Mesenchymal stem cell (in vitro differentiated cells and primary cell): ENCODE data around the gene SNRNP200.
A peak's percentile ranks its signal among the peaks of the same experiment; 100 is the strongest.

Experiments
- DNase-seq: peaks from one replicate; pipeline ENCODE4 v3.0.0-alpha.2; 2013
- H2AFZ ChIP-seq: one replicate; pipeline ENCODE4 v1.6.1; 2013; ENCODE audit warnings: low read depth, mild to moderate bottlenecking, control low read depth, inconsistent platforms, low read length, moderate library complexity
- H2AK5ac ChIP-seq: 2 replicates; pipeline ENCODE4 v1.6.1; 2013; ENCODE audit warnings: low read length, moderate library complexity, mild to moderate bottlenecking, inconsistent platforms; ENCODE audit not compliant: severe bottlenecking
- H2BK120ac ChIP-seq: one replicate; pipeline ENCODE4 v1.6.1; 2013; ENCODE audit warnings: low read depth, mild to moderate bottlenecking, inconsistent platforms, low read length, moderate library complexity
- H2BK12ac ChIP-seq, 2 experiments: one replicate each; pipeline ENCODE4 v1.6.1; 2013; ENCODE audit warnings: inconsistent platforms in 2 of 2, low read length in 2 of 2, mild to moderate bottlenecking in 2 of 2, moderate library complexity in 2 of 2, control low read depth in 1 of 2
- H2BK15ac ChIP-seq: one replicate; pipeline ENCODE4 v1.6.1; 2013; ENCODE audit warnings: mild to moderate bottlenecking, low read depth, inconsistent platforms; ENCODE audit not compliant: poor library complexity, severe bottlenecking
- H2BK5ac ChIP-seq: 2 replicates; pipeline ENCODE4 v1.6.1; 2013; ENCODE audit warnings: low read depth, mild to moderate bottlenecking, low read length, control low read depth, inconsistent platforms; ENCODE audit not compliant: poor library complexity, severe bottlenecking
- H3K14ac ChIP-seq, 2 experiments: one replicate each; pipeline ENCODE4 v1.6.1; 2013; ENCODE audit warnings: inconsistent platforms in 2 of 2, low read length in 2 of 2, control low read depth in 1 of 2, mild to moderate bottlenecking in 1 of 2, moderate library complexity in 1 of 2
- H3K18ac ChIP-seq, 2 experiments: one replicate each; pipeline ENCODE4 v1.6.1; 2013; ENCODE audit warnings: inconsistent platforms in 2 of 2, low read length in 2 of 2, control low read depth in 1 of 2, low read depth in 1 of 2, mild to moderate bottlenecking in 1 of 2
- H3K23ac ChIP-seq, 2 experiments: one replicate each; pipeline ENCODE4 v1.6.1; 2013; ENCODE audit warnings: inconsistent platforms in 2 of 2, low read length in 2 of 2, mild to moderate bottlenecking in 2 of 2, moderate library complexity in 2 of 2, control low read depth in 1 of 2
- H3K27ac ChIP-seq: 2 replicates; pipeline ENCODE4 v1.5.1; 2013; ENCODE audit warnings: mild to moderate bottlenecking, moderate library complexity, low read length, control low read depth, inconsistent platforms; ENCODE audit not compliant: poor library complexity, severe bottlenecking
- H3K27me3 ChIP-seq, 2 experiments: 2 replicates each; pipeline versions ENCODE4 v1.6.1 to v1.7.0; 2013; ENCODE audit warnings: low read length in 2 of 2, mild to moderate bottlenecking in 2 of 2, moderate library complexity in 2 of 2, control low read depth in 1 of 2, inconsistent platforms in 1 of 2; ENCODE audit not compliant: control insufficient read depth in 1 of 2, insufficient read depth in 1 of 2
- H3K36me3 ChIP-seq, 2 experiments: 2 replicates each; pipeline versions ENCODE4 v1.6.1 to v1.7.0; 2013; ENCODE audit warnings: low read length in 2 of 2, control low read depth in 1 of 2, inconsistent platforms in 1 of 2, low read depth in 1 of 2, mild to moderate bottlenecking in 1 of 2; ENCODE audit not compliant: insufficient read depth in 2 of 2, control insufficient read depth in 1 of 2
- H3K4ac ChIP-seq, 2 experiments: one replicate each; pipeline ENCODE4 v1.6.1; 2013; ENCODE audit warnings: inconsistent platforms in 2 of 2, low read length in 2 of 2, mild to moderate bottlenecking in 2 of 2, moderate library complexity in 2 of 2, control low read depth in 1 of 2, low read depth in 1 of 2
- H3K4me1 ChIP-seq: 2 replicates; pipeline ENCODE4 v1.6.1; 2013; ENCODE audit warnings: low read depth, low read length, control low read depth; ENCODE audit not compliant: control insufficient read depth, insufficient read depth
- H3K4me2 ChIP-seq: 2 replicates; pipeline ENCODE4 v1.6.1; 2013; ENCODE audit warnings: low read length, mild to moderate bottlenecking, inconsistent platforms; ENCODE audit not compliant: poor library complexity, severe bottlenecking
- H3K4me3 ChIP-seq, 2 experiments: 2 replicates each; pipeline versions ENCODE4 v1.5.1 to v1.7.0; 2013; ENCODE audit warnings: low read length in 2 of 2, mild to moderate bottlenecking in 2 of 2, control low read depth in 1 of 2, low read depth in 1 of 2; ENCODE audit not compliant: insufficient read depth in 1 of 2
- H3K79me1 ChIP-seq: replicated peaks from 2 replicates; pipeline ENCODE4 v1.6.1; 2013; ENCODE audit warnings: mild to moderate bottlenecking, control low read depth, low read length, inconsistent platforms; ENCODE audit not compliant: poor library complexity, severe bottlenecking
- H3K9ac ChIP-seq: 2 replicates; pipeline ENCODE4 v1.7.0; 2013; ENCODE audit warnings: mild to moderate bottlenecking, low read length, moderate library complexity
- H3K9me3 ChIP-seq: 2 replicates; pipeline ENCODE4 v1.7.0; 2013; ENCODE audit warnings: mild to moderate bottlenecking, low read length; ENCODE audit not compliant: control insufficient read depth
- H4K8ac ChIP-seq: one replicate; pipeline ENCODE4 v1.6.1; 2013; ENCODE audit warnings: inconsistent platforms, mild to moderate bottlenecking, low read length, moderate library complexity
- H4K91ac ChIP-seq: one replicate; pipeline ENCODE4 v1.6.1; 2013; ENCODE audit warnings: mild to moderate bottlenecking, low read length, inconsistent platforms
- WGBS: methylation state at CpG from one replicate; pipeline ENCODE4 v1.1.7; 2013; ENCODE audit warnings: mixed read lengths; 5-methylcytosine and 5-hydroxymethylcytosine counted together

Gene SNRNP200

DNA sequence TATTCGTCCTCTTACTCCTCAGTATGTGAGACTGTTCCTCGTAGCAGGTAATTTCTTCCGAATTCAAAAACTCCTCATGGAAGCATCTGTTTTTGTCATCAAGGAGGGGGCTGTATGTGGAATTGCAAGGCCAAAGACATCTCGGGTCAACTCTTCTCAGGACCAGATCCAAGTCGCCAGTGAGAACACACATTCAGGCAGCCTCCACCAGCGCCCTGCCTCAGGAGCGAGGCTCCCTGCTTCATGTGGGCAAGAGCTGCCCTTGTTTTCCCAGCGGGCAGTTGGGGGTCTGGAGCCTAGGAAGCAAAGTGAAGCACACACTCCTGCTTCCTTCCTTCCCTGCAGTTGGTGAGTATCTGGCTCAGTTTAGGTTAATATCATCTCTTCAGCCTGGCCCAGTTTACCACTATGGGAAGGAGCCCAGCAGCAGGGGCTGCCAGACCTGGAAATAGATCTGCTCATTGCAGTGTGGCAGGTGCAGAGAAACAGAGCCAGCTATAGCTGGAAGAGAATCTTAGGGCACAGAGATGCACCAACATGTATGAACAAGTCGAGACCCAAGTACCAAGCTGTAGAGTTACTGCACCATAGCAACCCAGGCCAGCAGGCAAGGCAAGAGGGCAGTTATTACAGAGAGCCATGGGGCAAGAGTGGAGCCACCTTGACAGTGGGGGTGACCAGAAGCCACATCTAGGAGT is 64.9 kb downstream of the SNRNP200 start:
- no peak overlapping the region for H2BK15ac ChIP-seq
- H3K27ac ChIP-seq = no peak overlapping the region
- peak overlapping the region in 1 of 2 experiments; percentile 70 for H3K23ac ChIP-seq
- no peak overlapping the region for H2BK12ac ChIP-seq
- H3K36me3 ChIP-seq = peaks cover 10 to 17% of the 10 kb centered on the region in 2 experiments
- no peak overlapping the region for H3K4ac ChIP-seq
- H3K4me1 ChIP-seq = no peaks in the 10 kb centered on the region
- DNase-seq = no peak
- no peak overlapping the region for H3K14ac ChIP-seq
- no peak overlapping the region for H2BK5ac ChIP-seq
- no peak overlapping the region for H3K4me2 ChIP-seq
- H3K9me3 ChIP-seq = no peaks in the 10 kb centered on the region
- H4K8ac ChIP-seq = peak overlapping the region; percentile 38
- WGBS = 98% methylated on average over 8 of the region's 9 CpGs
- no peak overlapping the region for H2AK5ac ChIP-seq
- no peaks in the 10 kb centered on the region for H3K27me3 ChIP-seq
- no peak overlapping the region for H3K4me3 ChIP-seq
- H4K91ac ChIP-seq = peak overlapping the region; percentile 21
- no peak overlapping the region for H3K9ac ChIP-seq
- no peak overlapping the region for H3K18ac ChIP-seq
- H2AFZ ChIP-seq = no peak overlapping the region
- H2BK120ac ChIP-seq = no peak overlapping the region
- peaks cover 2% of the 10 kb centered on the region for H3K79me1 ChIP-seq

DNA sequence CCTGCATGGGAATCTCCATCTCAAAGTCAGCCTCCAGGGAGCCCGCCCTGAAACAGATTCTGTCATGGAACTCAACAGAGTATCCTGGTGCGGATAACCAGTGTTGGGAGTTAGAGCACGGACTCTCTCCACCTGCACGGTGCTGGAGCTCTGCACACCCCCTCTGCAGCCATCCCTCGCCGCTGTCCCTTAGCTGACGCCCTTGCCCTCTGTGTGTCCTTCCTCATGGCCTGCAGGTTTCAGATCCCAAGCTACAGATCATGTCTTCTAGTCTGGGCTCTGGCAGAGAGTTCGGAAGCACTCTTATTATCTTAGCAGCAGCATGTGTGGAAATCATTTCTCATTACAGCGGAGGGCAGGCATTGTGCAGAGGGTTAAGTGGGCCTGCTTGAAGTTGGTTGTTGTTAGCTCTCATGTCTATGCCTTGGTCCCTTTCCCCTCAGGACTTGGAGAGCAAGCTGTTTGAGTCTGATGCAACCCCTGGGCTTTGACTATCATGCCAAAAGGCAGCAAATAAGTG is 65.5 kb downstream of the SNRNP200 start:
- Histone ChIP-seq H3K4ac (no peak overlapping the region), H3K4me1 (no peaks in the 10 kb centered on the region), H2BK120ac (no peak overlapping the region), H3K36me3 (peaks cover 10 to 17% of the 10 kb centered on the region in 2 experiments), H4K8ac (no peak overlapping the region), H2AK5ac (no peak overlapping the region), H3K14ac (no peak overlapping the region), H2BK12ac (no peak overlapping the region), H2BK15ac (no peak overlapping the region), H3K4me2 (no peak overlapping the region), H3K9me3 (no peaks in the 10 kb centered on the region), H4K91ac (no peak overlapping the region), H3K27ac (no peak overlapping the region), H3K23ac (no peak overlapping the region), H2BK5ac (no peak overlapping the region), H3K79me1 (peaks cover 2% of the 10 kb centered on the region), H3K9ac (no peak overlapping the region), H2AFZ (no peak overlapping the region), H3K27me3 (no peaks in the 10 kb centered on the region), H3K18ac (no peak overlapping the region), H3K4me3 (no peak overlapping the region)
- 92% methylated on average over 9 of the region's 9 CpGs for WGBS
- DNase-seq = no peak

DNA sequence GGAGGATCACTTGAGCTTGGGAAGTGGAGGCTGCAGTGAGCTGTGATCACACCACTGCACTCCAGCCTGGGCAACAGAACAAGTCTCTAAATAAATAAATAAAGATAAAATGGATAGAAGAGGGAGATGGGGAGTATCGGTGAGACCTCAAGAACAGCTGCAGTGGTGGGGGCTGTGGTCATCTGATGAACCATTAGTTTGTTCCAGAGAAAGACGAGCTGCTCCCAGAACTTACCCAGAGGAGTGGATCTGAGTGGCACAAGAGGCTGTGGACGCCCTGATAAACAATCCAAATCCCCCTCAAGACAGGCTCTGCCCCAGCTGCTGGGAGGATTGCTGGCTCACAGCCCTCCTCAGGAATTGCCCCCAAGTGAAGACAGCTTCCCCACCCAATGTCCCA is 66.3 kb downstream of the SNRNP200 start:
- peaks cover 10 to 17% of the 10 kb centered on the region in 2 experiments for H3K36me3 ChIP-seq
- no peak overlapping the region for H2BK12ac ChIP-seq
- H2BK5ac ChIP-seq = no peak overlapping the region
- H2BK120ac ChIP-seq = no peak overlapping the region
- H4K8ac ChIP-seq = no peak overlapping the region
- no peak overlapping the region for H3K4me2 ChIP-seq
- H3K23ac ChIP-seq = no peak overlapping the region
- WGBS = 92% methylated on average over 3 of the region's 3 CpGs
- H2AFZ ChIP-seq = no peak overlapping the region
- H3K14ac ChIP-seq = no peak overlapping the region
- H4K91ac ChIP-seq = no peak overlapping the region
- H3K27ac ChIP-seq = no peak overlapping the region
- DNase-seq = no peak
- no peaks in the 10 kb centered on the region for H3K4me1 ChIP-seq
- no peak overlapping the region for H3K4me3 ChIP-seq
- H3K18ac ChIP-seq = no peak overlapping the region
- no peaks in the 10 kb centered on the region for H3K9me3 ChIP-seq
- no peak overlapping the region for H2AK5ac ChIP-seq
- no peak overlapping the region for H3K9ac ChIP-seq
- H3K79me1 ChIP-seq = peaks cover 5% of the 10 kb centered on the region
- H3K27me3 ChIP-seq = no peaks in the 10 kb centered on the region
- no peak overlapping the region for H3K4ac ChIP-seq
- H2BK15ac ChIP-seq = no peak overlapping the region

DNA sequence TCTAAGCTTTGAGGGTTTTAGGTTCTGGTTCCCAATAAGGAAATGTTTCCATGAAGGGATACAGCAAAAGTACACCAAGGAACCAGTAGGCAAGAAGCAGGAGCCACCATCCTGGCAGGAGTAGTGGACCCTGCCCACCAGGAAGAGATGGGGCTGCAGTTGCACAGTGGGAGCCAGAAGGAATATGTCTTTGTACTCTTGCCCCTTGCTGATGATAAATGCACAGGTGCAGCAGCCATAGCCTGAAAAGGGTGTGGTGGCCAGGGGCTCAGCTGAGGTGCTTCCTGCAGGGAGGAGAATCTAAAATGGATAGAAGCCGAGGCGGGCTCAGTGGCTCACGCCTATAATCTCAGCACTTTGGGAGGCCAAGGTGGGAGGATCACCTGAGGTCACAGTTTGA is 67.1 kb downstream of the SNRNP200 start:
- 100% methylated on average over 2 of the region's 3 CpGs for WGBS
- no peak overlapping the region for H3K18ac ChIP-seq
- H3K27ac ChIP-seq = no peak overlapping the region
- peaks cover 2% of the 10 kb centered on the region for H3K4me1 ChIP-seq
- no peak overlapping the region for H3K4ac ChIP-seq
- no peak overlapping the region for H2BK15ac ChIP-seq
- no peak overlapping the region for H3K14ac ChIP-seq
- no peak overlapping the region for H4K91ac ChIP-seq
- no peak overlapping the region for H2AK5ac ChIP-seq
- H3K4me2 ChIP-seq = no peak overlapping the region
- no peak overlapping the region for H3K4me3 ChIP-seq
- no peak overlapping the region for H2AFZ ChIP-seq
- H2BK120ac ChIP-seq = no peak overlapping the region
- H3K36me3 ChIP-seq = peaks cover 10 to 17% of the 10 kb centered on the region in 2 experiments
- no peak overlapping the region for H3K23ac ChIP-seq
- no peak overlapping the region for H4K8ac ChIP-seq
- H3K79me1 ChIP-seq = peaks cover 9% of the 10 kb centered on the region
- H2BK12ac ChIP-seq = no peak overlapping the region
- no peak overlapping the region for H2BK5ac ChIP-seq
- no peak for DNase-seq
- no peak overlapping the region for H3K9ac ChIP-seq
- no peaks in the 10 kb centered on the region for H3K27me3 ChIP-seq
- H3K9me3 ChIP-seq = no peaks in the 10 kb centered on the region
